Activated naive CD8-positive, alpha-beta T cell treated with anti-CD3 and anti-CD28 coated beads, Interleukin-2, amount 50 U/mL, for 16 hours (primary cell): ENCODE data around the gene SLC38A10.

Source experiments
- DNase-seq: peaks from one replicate; pipeline ENCODE4 v3.0.0-alpha.2; 2020; ENCODE audit warnings: low read depth, low spot score

Gene SLC38A10

DNA sequence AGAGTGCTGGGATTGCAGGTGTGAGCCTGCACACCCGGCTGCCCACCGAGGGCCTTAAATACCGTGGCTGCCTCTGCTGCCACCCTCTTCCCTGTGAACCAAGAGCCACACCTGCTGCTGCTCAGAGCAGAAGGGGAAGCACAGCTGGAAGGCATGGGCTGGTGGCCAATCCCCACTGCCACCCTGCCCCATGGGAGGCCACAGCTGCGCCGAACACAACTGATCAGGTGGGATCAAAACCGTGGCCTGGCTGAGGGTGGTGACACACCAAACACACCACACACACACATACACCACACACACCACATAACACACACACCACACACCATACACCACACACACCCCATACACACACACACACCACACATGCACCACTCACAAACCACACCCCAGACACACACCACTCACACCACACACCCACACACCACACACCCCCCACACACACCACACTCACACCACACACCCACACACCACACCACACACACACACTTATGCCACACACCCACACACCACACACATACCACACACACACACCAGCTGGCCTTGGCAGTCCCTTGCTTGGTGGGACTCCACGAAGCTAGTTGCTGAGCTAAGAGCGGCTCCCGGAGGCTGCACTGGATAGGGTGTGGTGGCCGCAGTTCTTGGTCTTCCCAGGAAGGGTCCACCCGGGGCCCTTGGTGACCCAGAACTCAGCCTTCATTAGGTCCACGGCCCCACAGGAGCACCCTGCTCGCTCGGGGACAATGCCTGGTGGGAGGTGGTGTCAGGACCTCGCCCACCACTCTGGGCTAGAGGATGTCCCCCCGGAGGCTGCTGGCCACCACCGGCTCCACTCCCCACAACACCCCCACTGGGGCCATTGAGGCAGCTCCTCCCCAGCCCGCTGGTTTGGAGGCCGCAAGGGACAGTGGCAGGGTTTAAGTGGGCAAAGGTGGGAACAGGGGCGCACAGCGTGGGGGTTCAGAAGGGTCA, 87.2 kb downstream of the SLC38A10 start:
- no peak for DNase-seq

DNA sequence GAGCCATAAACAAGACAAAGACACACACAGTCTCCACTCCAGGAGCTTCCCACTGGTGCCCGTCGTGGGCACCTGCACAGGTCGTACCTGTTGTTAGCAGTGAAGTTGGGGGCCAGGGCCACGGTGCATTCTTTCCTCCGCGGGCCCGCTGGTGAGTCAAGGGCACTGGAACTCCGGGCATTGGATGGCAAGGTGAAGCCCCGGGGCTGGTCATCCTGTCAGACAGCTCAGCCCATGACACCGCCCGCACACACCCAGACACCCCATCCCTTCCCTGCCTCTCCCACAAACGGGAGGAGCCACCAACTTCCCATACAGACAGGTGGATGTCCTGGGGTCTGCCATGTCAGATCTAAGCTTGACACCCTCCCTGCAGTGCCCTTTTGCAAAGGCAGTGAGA, 88.5 kb downstream of the SLC38A10 start:
- no peak for DNase-seq

- DNase-seq: no peak
Measured at GRCh38 chr17:81206166-81206565, 88.9 kb downstream of the SLC38A10 start.

GRCh38 chr17:81204578-81204977, 90.5 kb downstream of the SLC38A10 start:
- DNase-seq: no peak

DNA sequence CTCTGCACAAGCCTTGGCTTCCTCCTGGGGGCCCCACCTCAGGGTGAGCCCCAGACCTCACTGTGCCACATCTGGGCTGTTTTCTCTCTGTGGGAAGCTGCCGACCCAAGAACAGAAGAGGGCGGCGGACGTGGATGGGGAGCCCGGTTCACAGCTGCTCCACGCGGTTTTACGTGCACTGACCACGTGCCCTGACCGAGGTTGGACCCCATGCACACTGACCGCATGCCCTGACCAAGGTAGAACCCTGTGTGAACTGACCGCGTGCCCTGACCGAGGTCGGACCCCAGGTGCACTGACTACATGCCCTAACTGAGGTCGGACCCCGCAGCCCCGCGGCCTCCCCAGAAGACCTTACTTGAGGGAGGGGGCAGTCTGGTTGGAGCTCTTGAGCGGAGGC, 92.0 kb downstream of the SLC38A10 start:
- DNase-seq: no peak

DNA sequence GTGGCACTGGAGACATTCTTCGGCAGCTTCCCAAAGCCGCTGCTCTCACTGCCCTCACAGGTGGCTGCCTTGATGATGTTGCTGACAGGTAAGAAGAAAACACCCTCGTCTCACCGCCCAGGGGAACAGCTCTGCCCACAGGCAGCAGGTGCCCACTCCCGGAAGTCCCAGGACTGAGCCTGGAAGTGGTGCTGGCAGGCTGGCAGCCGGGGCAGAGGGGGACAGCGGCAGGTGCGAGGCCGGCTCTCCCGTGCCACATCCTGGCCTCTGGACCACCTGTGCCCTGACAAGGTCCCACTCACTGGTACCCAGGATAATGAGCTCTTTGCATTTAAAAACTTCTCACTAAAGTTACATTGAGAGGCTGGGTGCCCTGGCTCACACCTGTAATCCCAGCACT, 92.8 kb downstream of the SLC38A10 start:
- DNase-seq: no peak

DNA sequence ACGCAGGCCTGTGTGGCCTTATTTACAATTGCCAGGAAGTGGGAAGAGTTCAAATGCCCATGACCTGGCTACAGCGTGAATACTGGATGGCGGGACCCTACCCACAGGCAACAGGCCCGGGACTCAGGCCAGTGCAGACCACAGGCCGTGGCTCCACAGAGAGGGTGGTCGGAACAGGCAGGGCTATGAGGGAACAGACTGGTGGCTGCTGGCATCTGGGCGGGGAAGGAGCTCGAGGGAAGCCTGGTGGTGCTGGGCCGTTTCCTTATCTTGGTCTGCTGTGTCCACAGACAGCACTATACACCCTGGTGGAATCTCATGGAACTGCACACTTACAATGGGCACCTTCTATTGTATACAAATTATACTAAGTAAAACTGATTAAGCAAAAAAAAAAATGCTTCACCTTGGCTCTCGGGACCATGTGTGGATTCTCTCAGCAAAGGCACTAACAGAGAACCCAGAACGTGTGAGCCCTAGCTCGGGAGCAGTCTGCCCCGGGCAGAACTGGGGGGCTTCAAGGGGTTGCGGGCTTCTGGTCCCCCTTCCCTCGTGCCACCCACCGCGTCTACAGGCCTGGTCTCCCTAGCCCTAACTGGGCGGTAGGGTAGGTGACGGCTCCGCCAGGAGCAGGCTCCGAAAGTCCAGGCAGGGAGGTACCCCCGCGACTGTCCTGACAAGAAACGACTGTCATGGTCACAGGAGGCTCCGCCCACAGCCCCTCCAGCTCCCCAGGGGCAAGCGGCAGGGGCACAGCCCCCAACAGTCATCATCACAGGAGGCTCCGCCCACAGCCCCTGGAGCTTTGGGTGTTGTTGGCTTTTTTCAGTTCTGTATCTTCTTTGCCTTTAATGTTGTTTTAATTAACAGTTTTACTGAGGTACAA, 94.2 kb downstream of the SLC38A10 start:
- no peak for DNase-seq

DNA sequence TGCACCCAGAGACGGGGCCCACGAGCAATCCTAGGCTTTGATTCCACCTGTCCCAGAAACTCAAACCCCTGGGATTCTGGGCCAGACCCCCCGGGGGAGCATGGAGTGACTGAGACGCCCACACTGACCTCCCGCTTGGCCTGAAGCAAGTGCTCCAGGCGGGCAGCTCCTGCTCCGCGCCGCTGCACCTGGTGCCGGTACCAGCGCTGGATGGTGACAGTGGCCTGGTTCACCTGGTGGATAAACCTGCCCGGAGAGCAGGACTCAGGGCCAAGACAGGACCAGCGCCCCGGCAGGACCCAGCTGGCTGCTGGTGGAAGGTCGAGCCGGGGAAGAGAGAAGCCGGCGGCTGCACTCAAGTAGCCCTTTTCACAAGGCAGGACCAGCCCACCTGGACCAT, 94.9 kb downstream of the SLC38A10 start:
- DNase-seq: no peak

- no peak for DNase-seq
Measured at GRCh38 chr17:81199482-81199830, 95.7 kb downstream of the SLC38A10 start.

- DNase-seq: no peak
Measured at GRCh38 chr17:81198826-81199481, 96.2 kb downstream of the SLC38A10 start.

GRCh38 chr17:81197831-81198490, 97.1 kb downstream of the SLC38A10 start:
- DNase-seq: no peak

DNA sequence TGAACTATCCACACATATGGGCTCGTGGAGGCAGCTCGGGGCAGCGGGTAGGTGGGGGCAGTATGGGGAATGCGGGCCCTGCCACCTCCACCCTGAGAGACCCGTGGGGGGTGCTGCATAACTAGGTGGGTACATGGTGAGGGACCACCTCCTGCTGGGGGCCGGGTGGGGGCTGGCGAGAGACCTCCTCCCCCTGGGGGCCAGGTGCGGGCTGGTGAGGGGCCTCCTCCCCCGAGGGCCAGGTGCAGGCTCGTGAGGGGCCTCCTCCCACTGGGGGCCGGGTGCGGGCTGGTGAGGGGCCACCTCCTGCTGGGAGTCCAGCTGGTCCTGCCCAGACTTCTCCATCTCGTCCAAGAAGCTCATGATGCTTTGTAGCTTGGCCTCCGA, 97.7 kb downstream of the SLC38A10 start:
- no peak for DNase-seq

DNA sequence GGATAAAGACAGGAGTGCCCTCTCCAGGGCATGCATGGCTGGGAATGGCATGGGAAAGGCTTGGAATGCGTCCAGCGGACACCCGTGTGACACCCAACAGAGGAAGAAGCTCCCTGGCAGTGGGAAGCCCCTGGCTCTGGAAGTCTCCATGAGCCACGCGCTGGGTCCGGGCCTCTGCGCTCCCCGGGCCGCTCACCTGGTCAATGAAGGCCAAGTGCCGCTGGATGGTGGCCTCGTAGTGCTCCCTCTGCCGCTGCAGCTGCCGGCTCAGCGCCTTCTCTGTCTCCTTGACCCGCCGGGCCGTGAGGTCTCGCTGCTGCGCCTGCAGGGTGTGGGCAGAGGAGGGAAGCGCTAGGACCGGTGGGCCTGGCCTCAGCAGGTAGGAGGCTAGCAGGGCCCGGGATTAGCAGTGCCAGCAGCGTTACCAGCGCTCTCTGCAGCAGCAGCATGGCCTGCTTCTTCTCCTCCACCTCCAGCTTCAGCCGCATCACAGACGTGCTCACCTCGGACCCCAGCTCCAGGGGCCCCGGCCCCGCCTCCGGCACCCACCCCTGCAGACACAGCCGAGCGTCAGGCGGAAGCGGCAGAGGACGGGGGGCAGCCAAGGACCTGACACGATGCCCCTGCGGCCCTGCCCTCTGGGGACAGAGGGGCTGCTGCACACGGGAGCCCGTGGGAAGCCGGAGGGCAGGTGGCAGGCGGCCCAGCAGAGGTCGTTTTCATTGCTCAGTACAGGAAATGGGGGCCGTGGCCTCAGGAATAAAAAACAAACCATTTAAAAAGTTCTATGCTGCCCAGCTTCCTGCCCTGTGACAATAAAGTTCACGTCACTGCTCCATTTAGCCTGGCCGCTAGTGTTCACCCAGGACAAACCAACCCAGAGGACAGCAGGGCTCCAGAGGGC, 98.3 kb downstream of the SLC38A10 start:
- DNase-seq: no peak

DNA sequence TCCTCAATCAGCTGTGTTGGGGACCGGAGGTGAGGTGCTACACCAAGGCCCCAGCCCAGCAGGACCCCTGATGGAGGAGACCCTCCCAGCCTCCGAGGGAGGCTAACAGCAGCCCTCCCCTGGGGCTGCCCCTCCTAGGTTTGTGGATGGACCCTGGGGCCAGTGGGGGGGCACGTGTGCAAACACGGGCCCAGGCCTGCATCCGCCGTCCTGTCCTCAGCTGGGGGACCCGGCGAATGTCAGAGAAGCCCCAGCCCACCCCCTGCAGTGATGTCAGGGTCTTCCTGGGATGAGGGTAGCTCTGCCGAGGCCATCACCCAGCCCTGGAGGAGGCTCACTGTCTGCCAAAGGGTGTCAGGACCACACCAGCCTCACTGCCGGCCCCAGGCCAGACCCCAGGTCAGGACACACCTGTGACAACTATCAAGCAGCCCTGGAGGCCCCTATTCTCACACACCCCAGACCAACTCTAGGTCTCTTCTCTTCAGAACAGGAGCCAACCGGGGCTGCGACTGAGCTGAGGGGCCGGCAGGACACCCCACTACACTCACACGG, 99.1 kb downstream of the SLC38A10 start:
- no peak for DNase-seq
